Stomach (tissue), 4 donors: ENCODE results near the gene KRT38.

ENCODE experiments used
- EP300 ChIP-seq: sonication (generic); formaldehyde crosslinking; IDR thresholded peaks from one replicate; pipeline ENCODE4 v1.6.1; 2017; ENCODE audit warnings: antibody characterized with exemption
- TF ChIP-seq, protein P1 (sequence below), 7 experiments: fragments of 450-650 bp in 4 of 7; fragments of 200-600 bp in 3 of 7; sonication (generic) in 3 of 7; IDR thresholded peaks; one replicate each; pipeline ENCODE4 v1.5.1; 2016 to 2019; ENCODE audit warnings: antibody characterized with exemption in 7 of 7, control low read depth in 2 of 7, mild to moderate bottlenecking in 1 of 7

DNA sequence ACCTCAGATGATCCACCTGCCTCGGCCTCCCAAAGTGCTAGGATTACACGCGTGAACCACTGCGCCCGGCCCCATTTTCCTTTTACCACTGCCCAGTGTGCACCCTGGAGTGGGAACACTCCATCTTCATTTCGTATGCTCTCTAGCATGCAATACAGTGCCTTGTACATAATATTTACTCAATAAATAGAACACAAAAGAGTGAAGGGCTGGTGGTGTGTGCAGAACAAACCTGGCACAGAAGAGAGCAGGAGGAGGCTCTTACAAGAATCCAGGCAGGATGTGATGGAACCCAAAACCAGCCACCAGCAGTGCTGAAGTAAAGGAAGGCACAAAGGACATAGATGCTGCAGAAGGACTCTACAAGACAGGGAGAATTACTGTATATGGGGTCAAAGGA is 23.7 kb downstream of the KRT38 start:
- TF ChIP-seq, protein P1, sequence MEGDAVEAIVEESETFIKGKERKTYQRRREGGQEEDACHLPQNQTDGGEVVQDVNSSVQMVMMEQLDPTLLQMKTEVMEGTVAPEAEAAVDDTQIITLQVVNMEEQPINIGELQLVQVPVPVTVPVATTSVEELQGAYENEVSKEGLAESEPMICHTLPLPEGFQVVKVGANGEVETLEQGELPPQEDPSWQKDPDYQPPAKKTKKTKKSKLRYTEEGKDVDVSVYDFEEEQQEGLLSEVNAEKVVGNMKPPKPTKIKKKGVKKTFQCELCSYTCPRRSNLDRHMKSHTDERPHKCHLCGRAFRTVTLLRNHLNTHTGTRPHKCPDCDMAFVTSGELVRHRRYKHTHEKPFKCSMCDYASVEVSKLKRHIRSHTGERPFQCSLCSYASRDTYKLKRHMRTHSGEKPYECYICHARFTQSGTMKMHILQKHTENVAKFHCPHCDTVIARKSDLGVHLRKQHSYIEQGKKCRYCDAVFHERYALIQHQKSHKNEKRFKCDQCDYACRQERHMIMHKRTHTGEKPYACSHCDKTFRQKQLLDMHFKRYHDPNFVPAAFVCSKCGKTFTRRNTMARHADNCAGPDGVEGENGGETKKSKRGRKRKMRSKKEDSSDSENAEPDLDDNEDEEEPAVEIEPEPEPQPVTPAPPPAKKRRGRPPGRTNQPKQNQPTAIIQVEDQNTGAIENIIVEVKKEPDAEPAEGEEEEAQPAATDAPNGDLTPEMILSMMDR (IDR thresholded peaks at IDR 0.05), result no peak
- TF ChIP-seq EP300, result no peak
